Measurements from ENCODE around the gene SSC5D. TPM values are rescaled to one million over a fixed set of nuclear protein-coding genes. Genes with fewer than 3 reads are reported as not detected.

Gene SSC5D
- total and polyA plus RNA-seq, 2 experiments from 2014 or later = 0.23 to 0.69 TPM

GRCh38 chr19:55455576-55456235 is 32.5 kb upstream of the SSC5D start:
- ATAC-seq (no peak), DNase-seq (ENCODE audit: low spot score) (no peak)
- TF ChIP-seq CREB1 (CRISPR knock-in tag; IDR thresholded peaks at IDR 0.05; ENCODE audit: low read depth) (no peak), CTCF (conservative IDR thresholded peaks at IDR 0.05; ENCODE audit: low read depth in 2 of 2) (no peak), EZH2phosphoT487 (IDR thresholded peaks at IDR 0.05; ENCODE audit: unreplicated experiment) (no peak), NANOG (IDR thresholded peaks at IDR 0.05; ENCODE audit: borderline replicate concordance) (no peak), JUNB (IDR thresholded peaks at IDR 0.05; ENCODE audit: unreplicated experiment) (no peak), ETS1 (IDR thresholded peaks at IDR 0.05) (no peak), POLR2AphosphoS5 (IDR thresholded peaks at IDR 0.05; ENCODE audit: low read depth) (no peak), STAT1 (IDR thresholded peaks at IDR 0.05; ENCODE audit: unreplicated experiment) (no peak), EZH2 (IDR thresholded peaks at IDR 0.05; ENCODE audit: low read depth, unreplicated experiment) (no peak), ZNF462 (CRISPR knock-in tag; IDR thresholded peaks at IDR 0.05) (no peak), ZNF331 (CRISPR knock-in tag; IDR thresholded peaks at IDR 0.05; ENCODE audit: low read depth) (no peak), ZNF114 (CRISPR knock-in tag; IDR thresholded peaks at IDR 0.05) (no peak)
- TF ChIP-seq, protein P1, sequence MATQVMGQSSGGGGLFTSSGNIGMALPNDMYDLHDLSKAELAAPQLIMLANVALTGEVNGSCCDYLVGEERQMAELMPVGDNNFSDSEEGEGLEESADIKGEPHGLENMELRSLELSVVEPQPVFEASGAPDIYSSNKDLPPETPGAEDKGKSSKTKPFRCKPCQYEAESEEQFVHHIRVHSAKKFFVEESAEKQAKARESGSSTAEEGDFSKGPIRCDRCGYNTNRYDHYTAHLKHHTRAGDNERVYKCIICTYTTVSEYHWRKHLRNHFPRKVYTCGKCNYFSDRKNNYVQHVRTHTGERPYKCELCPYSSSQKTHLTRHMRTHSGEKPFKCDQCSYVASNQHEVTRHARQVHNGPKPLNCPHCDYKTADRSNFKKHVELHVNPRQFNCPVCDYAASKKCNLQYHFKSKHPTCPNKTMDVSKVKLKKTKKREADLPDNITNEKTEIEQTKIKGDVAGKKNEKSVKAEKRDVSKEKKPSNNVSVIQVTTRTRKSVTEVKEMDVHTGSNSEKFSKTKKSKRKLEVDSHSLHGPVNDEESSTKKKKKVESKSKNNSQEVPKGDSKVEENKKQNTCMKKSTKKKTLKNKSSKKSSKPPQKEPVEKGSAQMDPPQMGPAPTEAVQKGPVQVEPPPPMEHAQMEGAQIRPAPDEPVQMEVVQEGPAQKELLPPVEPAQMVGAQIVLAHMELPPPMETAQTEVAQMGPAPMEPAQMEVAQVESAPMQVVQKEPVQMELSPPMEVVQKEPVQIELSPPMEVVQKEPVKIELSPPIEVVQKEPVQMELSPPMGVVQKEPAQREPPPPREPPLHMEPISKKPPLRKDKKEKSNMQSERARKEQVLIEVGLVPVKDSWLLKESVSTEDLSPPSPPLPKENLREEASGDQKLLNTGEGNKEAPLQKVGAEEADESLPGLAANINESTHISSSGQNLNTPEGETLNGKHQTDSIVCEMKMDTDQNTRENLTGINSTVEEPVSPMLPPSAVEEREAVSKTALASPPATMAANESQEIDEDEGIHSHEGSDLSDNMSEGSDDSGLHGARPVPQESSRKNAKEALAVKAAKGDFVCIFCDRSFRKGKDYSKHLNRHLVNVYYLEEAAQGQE (IDR thresholded peaks at IDR 0.05; ENCODE audit: unreplicated experiment) = no peak
- Histone ChIP-seq H3K79me2 (replicated peaks; ENCODE audit: insufficient read depth) (peaks cover 21% of the 10 kb centered on the region), H3K4me2 (no peak overlapping the region), H3K36me3 (ENCODE audit: insufficient read depth) (no peaks in the 10 kb centered on the region), H3K4me3 (no peak overlapping the region), H3K4me1 (ENCODE audit: insufficient read depth) (peaks cover 17% of the 10 kb centered on the region), H3F3A (replicated peaks; ENCODE audit: low read depth) (peaks cover 9% of the 10 kb centered on the region; the same call in 1 of the 2 replicates), H3K27me3 (ENCODE audit: insufficient read depth) (peaks cover 18% of the 10 kb centered on the region), H3K27ac (ENCODE audit: low read depth) (no peak overlapping the region), H2AFZ (no peak overlapping the region), H3K9me2 (ENCODE audit: insufficient read depth) (no peaks in the 10 kb centered on the region), H4K20me1 (replicated peaks; ENCODE audit: insufficient read depth) (no peaks in the 10 kb centered on the region; the same call in none of the 2 replicates)
- H3K27ac Mint-ChIP-seq = no peak overlapping the region
- peaks cover 15% of the 10 kb centered on the region for H3K36me3 Mint-ChIP-seq (ENCODE audit: low read depth)
- peaks cover 20% of the 10 kb centered on the region for H3K4me1 Mint-ChIP-seq
- H3K27me3 Mint-ChIP-seq (ENCODE audit: insufficient read depth, low read depth, poor library complexity) = peaks cover 26% of the 10 kb centered on the region
- H3K9me3 Mint-ChIP-seq = no peaks in the 10 kb centered on the region; the same call in 2 of the 3 replicates
- no peak overlapping the region for H3K4me3 Mint-ChIP-seq
